Stomach smooth muscle (tissue), 2 donors: ENCODE results near the gene CDHR3.
"Not testable (repeated sequence)": the region's sequence is repeated elsewhere in the genome, so short reads cannot be mapped to it uniquely, and the experiment has no call there.

Experiments used
- H3K27ac ChIP-seq: one replicate; pipeline ENCODE4 v1.7.0; 2013; ENCODE audit warnings: mild to moderate bottlenecking, low read length, inconsistent platforms
- H3K27me3 ChIP-seq, 2 donors: one replicate each; pipeline ENCODE4 v1.7.0; 2013; ENCODE audit warnings: low read length in 2 of 2; ENCODE audit not compliant: insufficient read depth in 2 of 2, control insufficient read depth in 1 of 2
- H3K36me3 ChIP-seq, 2 donors: one replicate each; pipeline ENCODE4 v1.7.0; 2013; ENCODE audit warnings: low read length in 2 of 2; ENCODE audit not compliant: control insufficient read depth in 2 of 2, insufficient read depth in 2 of 2
- H3K4me1 ChIP-seq: one replicate; pipeline ENCODE4 v1.7.0; 2013; ENCODE audit warnings: low read length; ENCODE audit not compliant: control insufficient read depth, insufficient read depth
- H3K4me3 ChIP-seq, 2 donors: one replicate each; pipeline ENCODE4 v1.7.0; 2013; ENCODE audit warnings: low read length in 2 of 2
- H3K9ac ChIP-seq, 2 donors: one replicate each; pipeline ENCODE4 v1.7.0; 2013; ENCODE audit warnings: low read length in 2 of 2, mild to moderate bottlenecking in 1 of 2
- H3K9me3 ChIP-seq, 2 donors: one replicate each; pipeline ENCODE4 v1.7.0; 2013; ENCODE audit warnings: low read length in 2 of 2; ENCODE audit not compliant: control insufficient read depth in 2 of 2
- donor health status: healthy.
- donor health status: Pancreatic carcinoma.

Gene CDHR3

DNA sequence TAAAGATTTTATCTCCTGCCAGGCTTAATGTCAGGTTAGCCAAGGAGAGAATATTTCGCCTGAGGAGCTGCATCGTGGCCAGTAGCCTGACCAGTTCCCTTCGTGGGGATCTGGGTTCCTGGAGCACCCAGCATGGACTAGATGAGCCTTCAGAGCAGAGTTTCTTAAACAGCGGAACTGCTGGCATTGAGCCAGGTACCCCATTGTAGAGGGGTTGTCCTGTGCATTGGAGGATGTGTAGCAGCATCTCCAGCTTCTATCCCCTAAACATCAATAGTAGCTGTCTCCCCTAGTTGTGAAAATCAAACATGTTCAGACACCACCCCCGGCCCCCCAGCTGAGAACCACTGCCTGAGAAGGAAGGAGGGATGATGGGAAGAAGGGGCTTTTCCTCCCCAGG is 36.2 kb downstream of the CDHR3 start:
- H3K27me3 ChIP-seq: no peaks in the 10 kb centered on the region
- no peak overlapping the region for H3K27ac ChIP-seq
- H3K36me3 ChIP-seq: peaks cover 0 to 6% of the 10 kb centered on the region in 2 donors
- H3K4me1 ChIP-seq: peaks cover 23% of the 10 kb centered on the region
- H3K9ac ChIP-seq: no peak overlapping the region
- H3K4me3 ChIP-seq: no peak overlapping the region
- no peaks in the 10 kb centered on the region for H3K9me3 ChIP-seq

DNA sequence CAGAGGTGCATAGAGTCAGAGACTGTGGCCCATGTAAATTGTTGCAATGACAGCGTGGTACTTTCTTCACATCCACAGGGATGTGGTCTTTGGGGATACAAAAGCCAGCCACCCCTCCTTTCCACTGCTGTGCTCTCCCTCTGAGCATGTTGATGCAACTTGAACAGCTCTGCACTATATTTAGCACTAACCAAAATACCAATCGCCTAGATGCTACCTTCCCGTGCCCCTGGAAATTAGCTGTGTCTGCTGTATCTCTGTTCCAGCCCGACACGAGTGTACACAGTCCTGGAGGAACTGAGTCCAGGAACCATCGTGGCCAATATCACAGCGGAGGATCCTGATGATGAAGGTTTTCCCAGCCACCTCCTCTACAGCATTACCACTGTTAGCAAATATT is 38.1 kb downstream of the CDHR3 start:
- Histone ChIP-seq H3K4me1 (peaks cover 23% of the 10 kb centered on the region), H3K36me3 (peaks cover 2 to 5% of the 10 kb centered on the region in 2 donors), H3K9me3 (no peaks in the 10 kb centered on the region), H3K27me3 (no peaks in the 10 kb centered on the region), H3K4me3 (peak overlapping the region in 1 of 2 donors; percentile 7), H3K9ac (no peak overlapping the region), H3K27ac (no peak overlapping the region)

- Histone ChIP-seq H3K27ac (no peak overlapping the region), H3K9me3 (no peaks in the 10 kb centered on the region), H3K9ac (no peak overlapping the region), H3K27me3 (no peaks in the 10 kb centered on the region), H3K4me1 (peaks cover 20% of the 10 kb centered on the region), H3K4me3 (no peak overlapping the region), H3K36me3 (peaks cover 2 to 5% of the 10 kb centered on the region in 2 donors)
Measured at GRCh38 chr7:106001886-106002285, 38.8 kb downstream of the CDHR3 start.

GRCh38 chr7:106003525-106004064 is 40.5 kb downstream of the CDHR3 start:
- no peak overlapping the region for H3K9ac ChIP-seq
- H3K27me3 ChIP-seq: no peaks in the 10 kb centered on the region
- no peaks in the 10 kb centered on the region for H3K9me3 ChIP-seq
- no peak overlapping the region for H3K4me3 ChIP-seq
- H3K27ac ChIP-seq: no peak overlapping the region
- H3K4me1 ChIP-seq: peaks cover 10% of the 10 kb centered on the region
- H3K36me3 ChIP-seq: peaks cover 2 to 5% of the 10 kb centered on the region in 2 donors

DNA sequence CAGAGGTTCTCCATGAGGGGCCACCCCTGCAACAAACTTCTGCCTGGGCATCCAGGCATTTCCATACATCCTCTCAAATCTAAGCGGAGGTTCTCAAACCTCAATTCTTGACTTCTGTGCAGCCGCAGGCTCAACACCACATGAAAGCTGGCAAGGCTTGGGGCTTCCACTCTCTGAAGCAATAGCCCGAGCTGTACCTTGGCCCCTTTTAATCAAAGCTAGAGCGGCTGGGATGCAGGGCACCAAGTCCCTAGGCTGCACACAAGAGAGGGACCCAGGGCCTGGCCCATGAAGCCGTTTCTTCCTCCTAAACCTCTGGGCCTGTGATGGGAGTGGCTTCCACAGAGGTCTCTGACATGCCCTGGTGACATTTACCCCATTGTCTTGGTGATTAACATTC is 43.8 kb downstream of the CDHR3 start:
- Histone ChIP-seq H3K36me3 (peaks cover 0 to 9% of the 10 kb centered on the region in 2 donors), H3K4me3 (no peak overlapping the region), H3K4me1 (peaks cover 22% of the 10 kb centered on the region), H3K9me3 (no peaks in the 10 kb centered on the region), H3K27ac (no peak overlapping the region), H3K9ac (no peak overlapping the region), H3K27me3 (no peaks in the 10 kb centered on the region)

DNA sequence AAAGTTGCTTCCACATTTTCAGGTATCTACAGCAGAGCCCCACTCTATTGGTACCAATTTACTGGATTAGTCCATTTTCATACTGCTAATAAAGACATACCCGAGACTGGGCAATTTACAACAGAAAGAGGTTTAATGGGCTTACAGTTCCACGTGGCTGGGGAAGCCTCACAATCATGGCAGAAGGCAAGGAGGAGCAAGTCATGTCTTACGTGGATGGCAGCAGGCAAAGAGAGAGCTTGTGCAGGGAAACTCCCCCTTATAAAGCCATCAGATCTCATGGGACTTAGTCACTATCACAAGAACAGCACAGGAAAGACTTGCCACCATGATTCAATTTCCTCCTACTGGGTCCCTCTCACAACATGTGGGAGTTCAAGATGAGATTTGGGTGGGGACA is 44.7 kb downstream of the CDHR3 start:
- H3K4me3 ChIP-seq, H3K27me3 ChIP-seq, H3K9ac ChIP-seq, H3K36me3 ChIP-seq, H3K9me3 ChIP-seq: not testable (repeated sequence)
- H3K4me1 ChIP-seq: peaks cover 27% of the 10 kb centered on the region
- peak overlapping the region; percentile 80 for H3K27ac ChIP-seq

- Histone ChIP-seq H3K36me3 (peaks cover 0 to 9% of the 10 kb centered on the region in 2 donors), H3K27ac (peak overlapping the region; percentile 80), H3K9me3 (no peaks in the 10 kb centered on the region), H3K9ac (peak overlapping the region; percentile 40 to 55), H3K27me3 (no peaks in the 10 kb centered on the region), H3K4me1 (peaks cover 36% of the 10 kb centered on the region), H3K4me3 (peak overlapping the region in 1 of 2 donors; percentile 58)
Measured at GRCh38 chr7:106009503-106010226, 46.6 kb downstream of the CDHR3 start.

GRCh38 chr7:106010331-106010730 is 47.3 kb downstream of the CDHR3 start:
- H3K9ac ChIP-seq: no peak overlapping the region
- H3K27me3 ChIP-seq: no peaks in the 10 kb centered on the region
- H3K27ac ChIP-seq: peak overlapping the region; percentile 80
- peaks cover 39% of the 10 kb centered on the region for H3K4me1 ChIP-seq
- no peaks in the 10 kb centered on the region for H3K9me3 ChIP-seq
- H3K36me3 ChIP-seq: peaks cover 0 to 9% of the 10 kb centered on the region in 2 donors
- no peak overlapping the region for H3K4me3 ChIP-seq

GRCh38 chr7:106010866-106011265 is 47.8 kb downstream of the CDHR3 start:
- Histone ChIP-seq H3K4me3 (no peak overlapping the region), H3K27ac (peak overlapping the region; percentile 31), H3K27me3 (no peaks in the 10 kb centered on the region)

GRCh38 chr7:106012184-106012583 is 49.1 kb downstream of the CDHR3 start:
- H3K4me1 ChIP-seq: peaks cover 49% of the 10 kb centered on the region
- no peaks in the 10 kb centered on the region for H3K27me3 ChIP-seq
- peak overlapping the region; percentile 80 for H3K27ac ChIP-seq
- no peak overlapping the region for H3K9ac ChIP-seq
- H3K4me3 ChIP-seq: no peak overlapping the region
- peaks cover 2 to 5% of the 10 kb centered on the region in 2 donors for H3K36me3 ChIP-seq
- no peaks in the 10 kb centered on the region for H3K9me3 ChIP-seq

More at GRCh38 chr7:106010866-106011265, 47.8 kb downstream of the CDHR3 start:
- no peak overlapping the region for H3K9ac ChIP-seq
- H3K9me3 ChIP-seq: no peaks in the 10 kb centered on the region
- peaks cover 45% of the 10 kb centered on the region for H3K4me1 ChIP-seq
- peaks cover under 1 to 5% of the 10 kb centered on the region in 2 donors for H3K36me3 ChIP-seq

DNA sequence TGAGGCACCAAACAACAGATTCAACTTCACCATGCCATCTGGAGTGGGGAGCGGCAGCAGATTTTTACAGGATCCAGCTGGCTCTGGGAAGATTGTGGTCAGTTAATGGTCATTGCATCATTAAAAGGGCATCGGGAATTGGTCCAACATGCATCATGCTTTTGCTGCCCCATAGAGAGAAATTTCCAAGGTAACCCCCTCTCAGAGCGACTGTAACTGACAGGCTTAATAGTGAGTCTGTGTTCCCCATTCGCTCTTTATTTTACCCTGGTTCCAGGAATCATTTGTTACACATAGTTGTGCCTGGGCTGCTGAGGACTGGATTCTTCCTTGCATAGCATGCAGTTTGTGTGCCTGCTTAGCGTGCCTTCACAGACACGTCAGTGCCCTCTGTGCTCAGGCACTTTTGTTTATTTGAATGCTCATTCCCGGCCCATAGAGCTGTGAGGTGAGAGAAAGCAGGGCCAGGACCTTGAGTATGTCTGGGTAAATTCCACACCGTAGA is 49.9 kb downstream of the CDHR3 start:
- Histone ChIP-seq H3K4me1 (peaks cover 49% of the 10 kb centered on the region), H3K36me3 (peaks cover 2 to 8% of the 10 kb centered on the region in 2 donors), H3K9me3 (no peaks in the 10 kb centered on the region), H3K27me3 (no peaks in the 10 kb centered on the region), H3K27ac (peak overlapping the region; percentile 80), H3K4me3 (peak overlapping the region in 1 of 2 donors; percentile 15), H3K9ac (peak overlapping the region in 1 of 2 donors; percentile 47)
